HL-60 (cell line): ENCODE data around the gene SDK1.
"Not testable (repeated sequence)": the region's sequence is repeated elsewhere in the genome, so short reads cannot be mapped to it uniquely, and the experiment has no call there.

Source experiments
- DNase-seq, 2 experiments: peaks; one replicate each; pipeline ENCODE4 v3.0.0-alpha.2; 2010 to 2020; ENCODE audit warnings: low read depth in 1 of 2, low spot score in 1 of 2
- H3K27ac ChIP-seq: fragments of 250-450 bp; sonication (Bioruptor Pico); replicated peaks from 2 replicates; pipeline ENCODE4 v1.5.1; 2020; ENCODE audit warnings: mild to moderate bottlenecking, moderate library complexity
- H3K27me3 ChIP-seq: fragments of 250-450 bp; sonication (Bioruptor Pico); 2 replicates; pipeline ENCODE4 v1.5.1; 2021; ENCODE audit warnings: mild to moderate bottlenecking, moderate library complexity; ENCODE audit not compliant: insufficient read depth, poor library complexity, severe bottlenecking
- H3K4me3 ChIP-seq: replicated peaks from 2 replicates; pipeline ENCODE4 v1.5.1; 2011; ENCODE audit warnings: mild to moderate bottlenecking, control low read depth, low read length; ENCODE audit not compliant: insufficient read depth
- CTCF ChIP-seq: IDR thresholded peaks from one replicate; pipeline ENCODE4 v1.5.1; 2011; ENCODE audit warnings: low read length, control low read depth, inconsistent platforms; ENCODE audit not compliant: insufficient read depth
- GABPA ChIP-seq: IDR thresholded peaks from 2 replicates; pipeline ENCODE4 v1.6.1; 2012; ENCODE audit warnings: low read depth
- POLR2AphosphoS5 ChIP-seq: IDR thresholded peaks from 2 replicates; pipeline ENCODE4 v1.6.1; 2012; ENCODE audit warnings: low read depth
- REST ChIP-seq: IDR thresholded peaks from 2 replicates; pipeline ENCODE4 v1.6.1; 2012; ENCODE audit warnings: low read depth; ENCODE audit not compliant: insufficient replicate concordance
- SPI1 ChIP-seq: IDR thresholded peaks from 2 replicates; pipeline ENCODE4 v1.6.1; 2012; ENCODE audit warnings: low read depth, mild to moderate bottlenecking, borderline replicate concordance

The SDK1 gene

GRCh38 chr7:4236389-4236788 is 935.3 kb downstream of the SDK1 start:
- no peaks in the 10 kb centered on the region for H3K27me3 ChIP-seq
- TF ChIP-seq CTCF, result no peak
- no peak for TF ChIP-seq REST
- TF ChIP-seq GABPA, result no peak
- TF ChIP-seq POLR2AphosphoS5, result no peak
- TF ChIP-seq SPI1, result no peak
- H3K27ac ChIP-seq, result no peak overlapping the region
- H3K4me3 ChIP-seq, result no peak overlapping the region
- DNase-seq, result no peak

DNA sequence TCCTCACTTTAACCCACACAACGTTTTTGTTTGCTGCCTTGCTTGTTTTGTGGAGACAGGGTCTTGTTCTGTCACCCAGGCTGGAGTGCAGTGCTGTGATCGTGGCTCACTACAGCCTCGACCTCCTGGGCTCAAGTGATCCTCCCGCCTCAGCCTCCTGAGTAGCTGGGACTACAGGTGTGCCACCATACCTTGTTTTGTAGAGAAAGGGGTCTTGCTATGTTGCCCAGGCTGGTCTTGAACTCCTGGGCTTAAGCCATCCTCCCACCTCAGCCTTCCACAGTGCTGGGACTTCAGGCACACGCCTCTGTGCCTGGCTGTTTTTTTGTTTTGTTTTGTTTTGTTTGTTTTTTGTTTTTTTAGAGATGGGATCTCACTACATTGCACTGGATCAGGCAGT is 935.8 kb downstream of the SDK1 start:
- not testable (repeated sequence) for DNase-seq, H3K27me3 ChIP-seq, H3K27ac ChIP-seq, H3K4me3 ChIP-seq

DNA sequence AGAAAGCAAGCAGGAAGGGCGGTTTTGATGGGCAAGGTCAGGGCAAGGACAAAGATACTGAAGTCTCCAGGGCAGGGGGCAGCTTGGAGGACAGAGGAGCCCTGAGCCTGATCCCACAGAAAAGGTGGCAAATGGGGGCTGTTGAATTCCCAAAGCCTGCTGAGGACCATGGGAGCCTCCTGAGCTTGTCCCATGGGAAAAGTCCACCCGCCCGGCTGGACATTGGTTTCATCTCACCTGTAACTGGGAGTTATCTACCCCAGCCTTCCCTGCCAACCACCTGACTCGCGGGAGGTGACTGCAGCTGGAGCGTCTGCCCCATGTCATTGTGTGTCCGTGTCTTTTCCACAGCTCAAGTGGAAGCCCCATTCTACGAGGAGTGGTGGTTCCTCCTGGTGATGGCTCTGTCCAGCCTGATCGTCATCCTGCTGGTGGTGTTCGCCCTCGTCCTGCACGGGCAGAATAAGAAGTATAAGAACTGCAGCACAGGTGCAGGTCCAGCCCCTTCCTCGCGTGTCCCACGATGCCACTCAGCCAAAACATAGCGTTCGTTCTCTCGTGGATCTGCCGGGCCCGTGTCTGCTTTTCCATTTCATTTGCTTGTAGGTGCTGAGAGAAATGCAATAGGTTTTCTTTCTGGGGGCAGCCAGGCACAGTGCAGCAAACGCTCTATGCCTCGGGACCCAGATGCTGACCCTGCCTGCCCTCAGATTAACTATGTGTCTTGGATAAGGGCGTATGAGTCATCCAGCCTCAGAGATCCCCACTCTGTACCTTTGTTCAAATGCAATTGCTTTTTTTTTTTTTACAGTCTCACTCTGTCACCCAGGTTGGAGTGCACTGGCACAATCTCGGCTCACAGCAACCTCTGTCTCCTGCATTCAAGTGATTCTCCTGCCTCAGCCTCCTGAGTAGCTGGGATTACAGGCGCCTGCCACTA is 936.5 kb downstream of the SDK1 start:
- no peak for DNase-seq
- no peak overlapping the region for H3K4me3 ChIP-seq
- H3K27ac ChIP-seq, result no peak overlapping the region
- no peak for TF ChIP-seq REST
- no peak for TF ChIP-seq SPI1
- TF ChIP-seq GABPA, result no peak
- no peak for TF ChIP-seq CTCF
- no peak for TF ChIP-seq POLR2AphosphoS5
- H3K27me3 ChIP-seq, result no peaks in the 10 kb centered on the region

- Histone ChIP-seq H3K27me3 (no peaks in the 10 kb centered on the region), H3K4me3 (no peak overlapping the region), H3K27ac (no peak overlapping the region)
- no peak for TF ChIP-seq GABPA
- TF ChIP-seq REST, result no peak
- TF ChIP-seq POLR2AphosphoS5, result no peak
- TF ChIP-seq SPI1, result no peak
- TF ChIP-seq CTCF, result no peak
- no peak for DNase-seq
Observed at GRCh38 chr7:4238861-4239260, 937.8 kb downstream of the SDK1 start.
